ENCODE data around the gene SLC44A1. TPM values are rescaled to one million over a fixed set of nuclear protein-coding genes. Genes with fewer than 3 reads are reported as not detected.

Gene SLC44A1
- polyA plus RNA-seq, 1 experiment = 6.6 TPM

GRCh38 chr9:105413525-105413924 is 169.1 kb downstream of the SLC44A1 start:
- H3K27me3 ChIP-seq (ENCODE audit: control insufficient read depth, insufficient read depth, low read length) = no peaks in the 10 kb centered on the region
- no peak overlapping the region for H3K4me3 ChIP-seq (ENCODE audit: low read depth, low read length)
- no peaks in the 10 kb centered on the region for H3K36me3 ChIP-seq (ENCODE audit: control insufficient read depth, insufficient read depth, low read length)
- ChIA-PET POLR2A (no interaction called here), CTCF (interaction anchor here (0.6 to 5.6 kb wide), 13 partner anchors 9 to 635 kb away, joined by 3 to 55 read pairs (median 4); partner anchors contain the start of genes ABCA1 and SLC44A1)
- peak; percentile 54 for TF ChIP-seq CTCF (IDR thresholded peaks at IDR 0.05; ENCODE audit: insufficient read depth, low read depth, low read length)
- no peak for DNase-seq (ENCODE audit: low read depth)

GRCh38 chr9:105414947-105415661 is 170.7 kb downstream of the SLC44A1 start:
- H3K27me3 ChIP-seq (ENCODE audit: control insufficient read depth, insufficient read depth, low read length) = no peaks in the 10 kb centered on the region
- no peaks in the 10 kb centered on the region for H3K36me3 ChIP-seq (ENCODE audit: control insufficient read depth, insufficient read depth, low read length)
- CTCF ChIA-PET = interaction anchor here (0.6 to 5.6 kb wide), 28 partner anchors 11 to 670 kb away, joined by 3 to 55 read pairs (median 4); partner anchors contain the start of gene ABCA1
- no peak for DNase-seq (ENCODE audit: low read depth)
- TF ChIP-seq CTCF (IDR thresholded peaks at IDR 0.05; ENCODE audit: insufficient read depth, low read depth, low read length) = peak; percentile 83
- H3K4me3 ChIP-seq (ENCODE audit: low read depth, low read length) = no peak overlapping the region
- POLR2A ChIA-PET = no interaction called here

- CTCF ChIA-PET = interaction anchor here (0.7 to 5.6 kb wide), 25 partner anchors 11 to 670 kb away, joined by 3 to 55 read pairs (median 3); partner anchors contain the start of gene NIPSNAP3A
- H3K4me3 ChIP-seq (ENCODE audit: low read depth, low read length) = no peak overlapping the region
Measured at GRCh38 chr9:105415662-105415980, 171.2 kb downstream of the SLC44A1 start.

GRCh38 chr9:105416840-105417239 is 172.4 kb downstream of the SLC44A1 start:
- DNase-seq (ENCODE audit: low read depth) = no peak
- ChIA-PET POLR2A (no interaction called here), CTCF (interaction anchor here (0.6 to 5.6 kb wide), 2 partner anchors 168 to 259 kb away, joined by 4 to 55 read pairs; no protein-coding TSS in a partner anchor)
- no peak for TF ChIP-seq CTCF (IDR thresholded peaks at IDR 0.05; ENCODE audit: insufficient read depth, low read depth, low read length)
- H3K4me3 ChIP-seq (ENCODE audit: low read depth, low read length) = no peak overlapping the region
- H3K27me3 ChIP-seq (ENCODE audit: control insufficient read depth, insufficient read depth, low read length) = no peaks in the 10 kb centered on the region
- no peaks in the 10 kb centered on the region for H3K36me3 ChIP-seq (ENCODE audit: control insufficient read depth, insufficient read depth, low read length)

More at GRCh38 chr9:105415662-105415980, 171.2 kb downstream of the SLC44A1 start:
- Histone ChIP-seq H3K36me3 (ENCODE audit: control insufficient read depth, insufficient read depth, low read length) (no peaks in the 10 kb centered on the region), H3K27me3 (ENCODE audit: control insufficient read depth, insufficient read depth, low read length) (no peaks in the 10 kb centered on the region)
- DNase-seq (ENCODE audit: low read depth) = no peak
- POLR2A ChIA-PET = no interaction called here
- no peak for TF ChIP-seq CTCF (IDR thresholded peaks at IDR 0.05; ENCODE audit: insufficient read depth, low read depth, low read length)

GRCh38 chr9:105418588-105419500 is 174.4 kb downstream of the SLC44A1 start:
- ChIA-PET POLR2A (no interaction called here), CTCF (interaction anchor here (0.9 to 1.5 kb wide), 5 partner anchors 259 to 640 kb away, joined by 3 to 6 read pairs (median 3); no protein-coding TSS in a partner anchor)
- no peaks in the 10 kb centered on the region for H3K27me3 ChIP-seq (ENCODE audit: control insufficient read depth, insufficient read depth, low read length)
- H3K36me3 ChIP-seq (ENCODE audit: control insufficient read depth, insufficient read depth, low read length) = no peaks in the 10 kb centered on the region
- H3K4me3 ChIP-seq (ENCODE audit: low read depth, low read length) = no peak overlapping the region
- TF ChIP-seq CTCF (IDR thresholded peaks at IDR 0.05; ENCODE audit: insufficient read depth, low read depth, low read length) = no peak
- DNase-seq (ENCODE audit: low read depth) = no peak
